GM12878 (cell line): ENCODE data around the gene TGIF2. TPM values are rescaled to one million over a fixed set of nuclear protein-coding genes. Genes with fewer than 3 reads are reported as not detected.
"Not testable (repeated sequence)": the region's sequence is repeated elsewhere in the genome, so short reads cannot be mapped to it uniquely, and the experiment has no call there.

ENCODE experiments used
- ATAC-seq: fragments of 200-7000 bp; cut with Tn5 transposase; 3 replicates; pipeline ENCODE4 v1.9.1; 2020; ENCODE audit warnings: mild to moderate bottlenecking, moderate library complexity
- BruUV-seq: library from RNA; stranded (reverse); fragments of 400-500 nt; replicated peaks from 2 replicates; lab custom pipeline; 2021; lab: Mats Ljungman, UMichigan
- CTCF ChIA-PET: fragments of 300-600 bp; sonication (Branson Sonifier 250); formaldehyde crosslinking; extraction: SDS; loops from one replicate; lab custom pipeline; 2021; ENCODE audit warnings: inconsistent platforms; lab: Yijun Ruan, JAX
- POLR2A ChIA-PET: fragments of 350-600 bp; formaldehyde crosslinking; extraction: SDS; loops from one replicate; lab custom pipeline; 2021; ENCODE audit warnings: inconsistent platforms; lab: Charles Lee
- RAD21 ChIA-PET: fragments of 300-600 bp; sonication (Branson Sonifier 250); formaldehyde crosslinking; loops from one replicate; lab custom pipeline; 2023; ENCODE audit warnings: antibody characterized with exemption; ENCODE audit not compliant: unreplicated experiment; lab: Charles Lee
- SMC1A ChIA-PET: fragments of 300-600 bp; sonication (Branson Sonifier 250); formaldehyde crosslinking; loops from one replicate; lab custom pipeline; 2023; ENCODE audit not compliant: unreplicated experiment, uncharacterized antibody; lab: Charles Lee
- DNase-seq: peaks from one replicate; pipeline ENCODE4 v3.0.0-alpha.2; 2011; ENCODE audit warnings: low read depth, low spot score
- FAIRE-seq: peaks from 3 replicates; lab custom pipeline; 2011; peaks lifted over from hg19 to GRCh38; lab: Jason Lieb, UNC
- H2AFZ ChIP-seq: 2 replicates; pipeline ENCODE4 v1.6.0; 2011; ENCODE audit warnings: low read depth, low read length, control low read depth; ENCODE audit not compliant: control insufficient read depth
- H3K27ac ChIP-seq: 2 replicates; pipeline ENCODE4 v1.5.1; 2011; ENCODE audit warnings: control low read depth; ENCODE audit not compliant: control insufficient read depth, insufficient read depth
- H3K27me3 ChIP-seq, 2 experiments: replicated peaks in 1 of 2; 2 replicates each; pipeline versions ENCODE4 v1.6.0 to v1.6.1; 2011; ENCODE audit warnings: low read length in 1 of 2; ENCODE audit not compliant: control insufficient read depth in 2 of 2, insufficient read depth in 2 of 2
- H3K36me3 ChIP-seq, 2 experiments: 2 replicates each; pipeline ENCODE4 v1.5.1; 2011; ENCODE audit warnings: low read length in 1 of 2; ENCODE audit not compliant: control insufficient read depth in 2 of 2, insufficient read depth in 2 of 2
- H3K4me1 ChIP-seq: 2 replicates; pipeline ENCODE4 v1.6.1; 2011; ENCODE audit warnings: mild to moderate bottlenecking, low read length, moderate library complexity, mixed read lengths; ENCODE audit not compliant: control insufficient read depth, insufficient read depth
- H3K4me2 ChIP-seq: 2 replicates; pipeline ENCODE4 v1.6.0; 2011; ENCODE audit warnings: control low read depth; ENCODE audit not compliant: control insufficient read depth, insufficient read depth
- H3K4me3 ChIP-seq: fragments of 200-600 bp; sonication (generic); 2 replicates; pipeline ENCODE4 v1.5.1; 2016
- H3K79me2 ChIP-seq: 2 replicates; pipeline ENCODE4 v1.6.0; 2011; ENCODE audit warnings: low read length; ENCODE audit not compliant: control insufficient read depth, insufficient read depth
- H3K9ac ChIP-seq: 2 replicates; pipeline ENCODE4 v1.8.0; 2011; ENCODE audit warnings: low read length, control low read depth, mixed read lengths; ENCODE audit not compliant: control insufficient read depth, insufficient read depth
- H3K9me3 ChIP-seq: replicated peaks from 3 replicates; pipeline ENCODE4 v1.5.1; 2011; ENCODE audit warnings: mild to moderate bottlenecking, low read length; ENCODE audit not compliant: control insufficient read depth, insufficient read depth
- H4K20me1 ChIP-seq: 2 replicates; pipeline ENCODE4 v1.6.0; 2011; ENCODE audit not compliant: control insufficient read depth, insufficient read depth
- ASH2L ChIP-seq: fragments of 300-600, 200-600 bp; sonication (generic); IDR thresholded peaks from 2 replicates; pipeline ENCODE4 v1.6.1; 2017; ENCODE audit warnings: low read depth, mild to moderate bottlenecking, borderline replicate concordance
- MXI1 ChIP-seq: fragments of 150-350 bp; IDR thresholded peaks from 2 replicates; pipeline ENCODE4 v1.6.1; 2011; ENCODE audit warnings: low read depth, mild to moderate bottlenecking, inconsistent platforms, low read length, improper control_type of control experiment
- NR2F1 ChIP-seq: fragments of 450-650 bp; conservative IDR thresholded peaks from 2 replicates; pipeline ENCODE4 v1.6.1; 2017; ENCODE audit warnings: mild to moderate bottlenecking
- ZZZ3 ChIP-seq: IDR thresholded peaks from 2 replicates; pipeline ENCODE4 v1.6.1; 2011; ENCODE audit warnings: low read depth; ENCODE audit not compliant: control insufficient read depth, insufficient read length
- WGBS: methylation state at CpG from one replicate; pipeline ENCODE4 v1.1.6; 2016; ENCODE audit warnings: low lambda C conversion rate; ENCODE audit not compliant: insufficient replicate concordance, insufficient coverage; ENCODE audit errors: missing lambda C conversion rate; 5-methylcytosine and 5-hydroxymethylcytosine counted together
- in situ Hi-C: fragments of 300-500 bp; cut with MboI; formaldehyde crosslinking; loops from 9 replicates; pipeline ENCODE4 v1.14.3; 2018; ENCODE audit warnings: mixed read lengths
- intact Hi-C: fragments of 100-400 bp; cut with micrococcal nuclease; formaldehyde crosslinking; loops from one replicate; pipeline ENCODE4 v1.14.2; 2022; ENCODE audit not compliant: unreplicated experiment
- polyA plus RNA-seq, 11 experiments: library from polyadenylated mRNA; depleted of rRNA in 4 of 11; unstranded in 6 of 11; stranded (reverse) in 5 of 11; fragments of >200 nt; fragmentation: Nextera tagmentation in 4 of 11; fragmentation: Illumina TruSeq in 1 of 11; extraction: Ambion mirVana in 4 of 11; extraction: Trizol in 1 of 11; gene quantifications; 1 replicate in 1 of 11; 2 replicates in 10 of 11; pipeline versions ENCODE4 v1.2.1 to v1.2.3, GENCODE V29; 2011 to 2016; ENCODE audit warnings: inconsistent platforms in 2 of 11, missing spikeins in 2 of 11, low read depth in 1 of 11
- total RNA-seq, 4 experiments: library from RNA; depleted of rRNA in 3 of 4; stranded (reverse); fragments of >200 nt in 3 of 4; fragmentation: Illumina TruSeq in 1 of 4; extraction: Trizol in 1 of 4; gene quantifications; 2 replicates each; pipeline versions ENCODE4 v1.2.1 to v1.2.3, GENCODE V29; 2013 to 2021

Gene TGIF2
- total and polyA plus RNA-seq, 10 of the 15 experiments (the other 5 are each of a cell fraction or from before 2014, with no cell fraction given): 13.1 to 47.1 (median 36.6) TPM

DNA sequence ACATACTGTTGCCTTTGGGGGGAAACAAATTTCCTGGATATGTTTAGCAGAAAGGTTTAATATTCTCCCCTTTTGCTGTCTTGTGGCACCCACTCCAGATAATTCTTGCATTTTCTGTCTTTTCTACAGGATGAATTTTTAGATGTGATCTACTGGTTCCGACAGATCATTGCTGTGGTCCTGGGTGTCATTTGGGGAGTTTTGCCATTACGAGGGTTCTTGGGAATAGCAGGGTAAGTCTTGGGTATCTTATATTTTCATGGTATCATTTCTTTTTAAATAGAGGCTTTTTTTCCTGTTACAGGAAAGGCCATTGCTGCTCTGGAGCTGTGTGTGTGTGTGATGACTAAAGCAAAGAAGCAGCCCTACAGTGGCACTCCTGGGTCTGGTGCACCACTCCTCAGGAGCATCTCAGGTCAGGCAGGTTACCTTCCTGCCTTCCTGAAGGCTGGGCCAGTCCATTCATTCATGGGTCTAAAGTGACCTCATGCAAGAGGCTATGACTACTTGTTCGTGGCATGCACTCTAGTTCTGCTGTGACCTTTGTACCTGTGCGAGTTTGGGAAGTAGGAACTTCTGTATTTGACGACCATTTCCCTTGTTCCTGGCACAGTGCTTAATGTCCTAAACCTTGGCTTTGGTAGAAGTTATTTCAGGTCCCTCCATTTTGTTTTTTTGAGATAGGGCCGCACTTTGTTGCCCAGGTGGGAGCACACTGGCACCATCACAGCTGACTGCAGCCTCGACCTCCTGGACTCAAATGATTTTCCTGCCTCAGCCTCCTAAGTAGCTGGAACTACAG lies 34.4 kb downstream of the TGIF2 start:
- Histone ChIP-seq H3K9ac (no peak overlapping the region), H3K27ac (no peak overlapping the region; the same call in 1 of the 2 replicates), H2AFZ (no peak overlapping the region), H3K79me2 (peaks cover 35% of the 10 kb centered on the region), H3K27me3 (no peaks in the 10 kb centered on the region), H3K4me1 (peaks cover 10% of the 10 kb centered on the region; the same call in 1 of the 2 replicates), H3K9me3 (no peaks in the 10 kb centered on the region), H4K20me1 (0 out of 2 replicates have a peak, but pooled peaks cover 2% of the 10 kb centered on the region), H3K4me3 (peak overlapping the region; percentile 98), H3K4me2 (peak overlapping the region; percentile 39), H3K36me3 (peaks cover 18 to 23% of the 10 kb centered on the region in 2 experiments)
- in situ Hi-C loops: no loop called here
- SMC1A ChIA-PET: interaction anchor here (8.6 kb wide), 1 partner anchor 34 kb away, joined by 83 read pairs; the partner anchor contains the start of gene TGIF2
- no peak for ATAC-seq
- intact Hi-C loops: loop anchor here (5.0 to 10.0 kb wide), 2 partner anchors 50 to 257 kb away; a partner anchor contains a TSS
- POLR2A ChIA-PET: interaction anchor here (0.6 kb wide), 1 partner anchor 89 kb away, joined by 5 read pairs; no protein-coding TSS in a partner anchor
- WGBS: 80% methylated on average over 7 of the region's 7 CpGs
- no peak for TF ChIP-seq ASH2L
- TF ChIP-seq MXI1: no peak
- no peak for TF ChIP-seq ZZZ3
- TF ChIP-seq NR2F1: 0 out of 2 replicates have a peak, but pooled peaks have one; percentile 12
- DNase-seq: no peak
- FAIRE-seq: no peak
- BruUV-seq: no TSS peak
- RAD21 ChIA-PET: no interaction called here
- CTCF ChIA-PET: no interaction called here

DNA sequence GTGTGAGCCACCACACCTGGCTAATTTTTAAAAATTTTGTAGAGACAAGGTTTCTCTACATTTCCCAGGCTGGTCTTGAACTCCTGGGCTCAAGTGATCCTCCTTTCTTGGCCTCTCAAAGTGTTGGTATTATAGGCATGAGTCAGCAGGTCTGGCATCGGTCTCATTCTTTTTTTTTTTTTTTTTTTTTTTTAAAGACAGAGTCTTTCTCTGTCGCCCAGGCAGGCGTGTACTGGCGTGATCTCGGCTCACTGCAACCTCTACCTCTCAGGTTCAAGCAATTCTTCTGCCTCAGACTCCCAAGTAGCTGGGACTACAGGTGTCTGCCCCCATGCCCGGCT lies 35.0 kb downstream of the TGIF2 start:
- H4K20me1 ChIP-seq, H3K4me1 ChIP-seq, H3K27me3 ChIP-seq, BruUV-seq, in situ Hi-C loops, DNase-seq, FAIRE-seq, SMC1A ChIA-PET, H3K27ac ChIP-seq, RAD21 ChIA-PET, POLR2A ChIA-PET, H2AFZ ChIP-seq, H3K9me3 ChIP-seq, ATAC-seq, H3K9ac ChIP-seq, H3K4me2 ChIP-seq: not testable (repeated sequence)
- Histone ChIP-seq H3K36me3 (peaks cover 20 to 26% of the 10 kb centered on the region in 2 experiments), H3K4me3 (peak overlapping the region; percentile 98; the same call in 1 of the 2 replicates), H3K79me2 (peaks cover 35% of the 10 kb centered on the region)
- intact Hi-C loops: loop anchor here (5.0 to 10.0 kb wide), 2 partner anchors 51 to 256 kb away; a partner anchor contains a TSS
- CTCF ChIA-PET: interaction anchor here (1.0 to 1.3 kb wide), 2 partner anchors 48 to 275 kb away, joined by 3 read pairs; no protein-coding TSS in a partner anchor
- 100% methylated on average over 4 of the region's 6 CpGs for WGBS
